Upper lobe of left lung (tissue), 6 donors: Measurements from ENCODE around the gene AMIGO1. TPM values are rescaled to one million over a fixed set of nuclear protein-coding genes. Genes with fewer than 3 reads are reported as not detected.

Experiments used
- ATAC-seq, 2 donors: fragments of 200-7000 bp; cut with Tn5 transposase; one replicate each; pipeline ENCODE4 v1.9.1; 2022; ENCODE audit warnings: mild to moderate bottlenecking in 2 of 2, moderate library complexity in 2 of 2; ENCODE audit not compliant: low FRiP score in 2 of 2
- DNase-seq, 2 donors: peaks; one replicate each; pipeline ENCODE4 v3.0.0-alpha.2; 2019 to 2020
- H3K27ac ChIP-seq, 4 donors: fragments of 200-600 bp; sonication (generic); one replicate each; pipeline ENCODE4 v1.5.1; 2016 to 2019
- H3K27me3 ChIP-seq, 4 donors: fragments of 200-600 bp; sonication (generic); one replicate each; pipeline ENCODE4 v1.5.1; 2017 to 2019
- H3K36me3 ChIP-seq, 4 donors: fragments of 200-600 bp; sonication (generic); one replicate each; pipeline ENCODE4 v1.5.1; 2016 to 2019
- H3K4me1 ChIP-seq, 4 donors: fragments of 200-600 bp; sonication (generic); one replicate each; pipeline ENCODE4 v1.5.1; 2018 to 2019
- H3K4me3 ChIP-seq, 4 donors: fragments of 200-600 bp; sonication (generic); one replicate each; pipeline ENCODE4 v1.5.1; 2017 to 2019; ENCODE audit warnings: mild to moderate bottlenecking in 2 of 4, moderate library complexity in 1 of 4
- H3K9me3 ChIP-seq, 4 donors: fragments of 200-600 bp; sonication (generic); one replicate each; pipeline ENCODE4 v1.5.1; 2018 to 2019
- CTCF ChIP-seq, 6 experiments: fragments of 450-650 bp in 4 of 6; fragments of 200-600 bp in 2 of 6; sonication (generic) in 2 of 6; IDR thresholded peaks; one replicate each; pipeline ENCODE4 v1.5.1; 2016 to 2019; ENCODE audit warnings: antibody characterized with exemption in 6 of 6
- EP300 ChIP-seq, 4 donors: sonication (generic); formaldehyde crosslinking; IDR thresholded peaks; one replicate each; pipeline ENCODE4 v1.5.1; 2017; ENCODE audit warnings: antibody characterized with exemption in 4 of 4, control low read depth in 2 of 4
- POLR2A ChIP-seq, 4 donors: fragments of 450-650 bp; IDR thresholded peaks; one replicate each; pipeline ENCODE4 v1.5.1; 2016 to 2017; ENCODE audit warnings: antibody characterized with exemption in 4 of 4, mild to moderate bottlenecking in 2 of 4
- POLR2AphosphoS5 ChIP-seq, 2 donors: sonication (generic); formaldehyde crosslinking; IDR thresholded peaks; one replicate each; pipeline ENCODE4 v1.5.1; 2017; ENCODE audit warnings: antibody characterized with exemption in 2 of 2
- WGBS, 2 donors: methylation state at CpG; one replicate each; pipeline ENCODE4 v1.1.5; 2017 to 2018; 5-methylcytosine and 5-hydroxymethylcytosine counted together
- total RNA-seq, 6 donors: library from RNA; depleted of rRNA in 4 of 6; stranded (reverse); fragments of >200 nt in 4 of 6; gene quantifications; one replicate each; pipeline versions ENCODE4 v1.1.0 to v1.2.1, GENCODE V29; 2016 to 2021
- donor health status: DM: no; HTN: no; CAD: no; lungs with moderate emphysema.
- donor health status: DM: no; HTN: yes; CAD: no; lungs with severe emphysema.

Gene AMIGO1
- total RNA-seq, 6 donors from 2014 or later = 1.0 to 11.8 (median 8.3) TPM

- no peaks in the 10 kb centered on the region for H3K27me3 ChIP-seq
- no peak for ATAC-seq
- no peak overlapping the region for H3K4me3 ChIP-seq
Measured at GRCh38 chr1:109527846-109528695, 18.5 kb upstream of the AMIGO1 start.

GRCh38 chr1:109527098-109527811 is 17.7 kb upstream of the AMIGO1 start:
- no peaks in the 10 kb centered on the region for H3K27me3 ChIP-seq
- no peaks in the 10 kb centered on the region for H3K36me3 ChIP-seq
- DNase-seq = no peak
- no peak for ATAC-seq
- H3K27ac ChIP-seq = no peak overlapping the region
- H3K4me3 ChIP-seq = no peak overlapping the region
- no peaks in the 10 kb centered on the region for H3K9me3 ChIP-seq
- peaks cover 0 to 5% (median 4%) of the 10 kb centered on the region in 4 donors for H3K4me1 ChIP-seq
- TF ChIP-seq POLR2AphosphoS5 (IDR thresholded peaks at IDR 0.05) (no peak), EP300 (IDR thresholded peaks at IDR 0.05) (no peak), POLR2A (IDR thresholded peaks at IDR 0.05) (no peak), CTCF (IDR thresholded peaks at IDR 0.05) (no peak)
- WGBS, 2 donors = 74 to 77% methylated on average over 14 of the region's 14 CpGs

More at GRCh38 chr1:109527846-109528695, 18.5 kb upstream of the AMIGO1 start:
- no peak for DNase-seq
- WGBS, 2 donors = 73 to 76% methylated on average over 6 to 9 of the region's 9 CpGs
- Histone ChIP-seq H3K4me1 (peaks cover 6 to 13% (median 8%) of the 10 kb centered on the region in 4 donors), H3K9me3 (no peaks in the 10 kb centered on the region), H3K27ac (no peak overlapping the region), H3K36me3 (no peaks in the 10 kb centered on the region)
- TF ChIP-seq POLR2AphosphoS5 (IDR thresholded peaks at IDR 0.05) (no peak), POLR2A (IDR thresholded peaks at IDR 0.05) (no peak), EP300 (IDR thresholded peaks at IDR 0.05) (no peak)

GRCh38 chr1:109523706-109524105 is 14.2 kb upstream of the AMIGO1 start:
- 92 to 93% methylated on average over 2 of the region's 2 CpGs for WGBS, 2 donors
- Histone ChIP-seq H3K36me3 (no peaks in the 10 kb centered on the region), H3K4me1 (no peaks in the 10 kb centered on the region), H3K4me3 (no peak overlapping the region), H3K9me3 (no peaks in the 10 kb centered on the region), H3K27me3 (no peaks in the 10 kb centered on the region), H3K27ac (no peak overlapping the region)
- ATAC-seq = no peak
- TF ChIP-seq EP300 (IDR thresholded peaks at IDR 0.05) (no peak), POLR2AphosphoS5 (IDR thresholded peaks at IDR 0.05) (no peak), POLR2A (IDR thresholded peaks at IDR 0.05) (no peak), CTCF (IDR thresholded peaks at IDR 0.05) (no peak)
- no peak for DNase-seq

- 89 to 91% methylated on average over 7 of the region's 7 CpGs for WGBS, 2 donors
- DNase-seq (no peak), ATAC-seq (no peak)
- Histone ChIP-seq H3K27ac (no peak overlapping the region), H3K4me3 (no peak overlapping the region), H3K4me1 (no peaks in the 10 kb centered on the region), H3K9me3 (no peaks in the 10 kb centered on the region), H3K36me3 (no peaks in the 10 kb centered on the region), H3K27me3 (no peaks in the 10 kb centered on the region)
- TF ChIP-seq CTCF (IDR thresholded peaks at IDR 0.05) (no peak), EP300 (IDR thresholded peaks at IDR 0.05) (no peak), POLR2AphosphoS5 (IDR thresholded peaks at IDR 0.05) (no peak), POLR2A (IDR thresholded peaks at IDR 0.05) (no peak)
Measured at GRCh38 chr1:109522026-109522425, 12.5 kb upstream of the AMIGO1 start.
